Measurements from ENCODE around the gene PIK3R5. TPM values are rescaled to one million over a fixed set of nuclear protein-coding genes. Genes with fewer than 3 reads are reported as not detected.
"Not testable (repeated sequence)": the region's sequence is repeated elsewhere in the genome, so short reads cannot be mapped to it uniquely, and the experiment has no call there.

PIK3R5 gene
- total RNA-seq, 1 donor from 2014 or later: not detected

DNA sequence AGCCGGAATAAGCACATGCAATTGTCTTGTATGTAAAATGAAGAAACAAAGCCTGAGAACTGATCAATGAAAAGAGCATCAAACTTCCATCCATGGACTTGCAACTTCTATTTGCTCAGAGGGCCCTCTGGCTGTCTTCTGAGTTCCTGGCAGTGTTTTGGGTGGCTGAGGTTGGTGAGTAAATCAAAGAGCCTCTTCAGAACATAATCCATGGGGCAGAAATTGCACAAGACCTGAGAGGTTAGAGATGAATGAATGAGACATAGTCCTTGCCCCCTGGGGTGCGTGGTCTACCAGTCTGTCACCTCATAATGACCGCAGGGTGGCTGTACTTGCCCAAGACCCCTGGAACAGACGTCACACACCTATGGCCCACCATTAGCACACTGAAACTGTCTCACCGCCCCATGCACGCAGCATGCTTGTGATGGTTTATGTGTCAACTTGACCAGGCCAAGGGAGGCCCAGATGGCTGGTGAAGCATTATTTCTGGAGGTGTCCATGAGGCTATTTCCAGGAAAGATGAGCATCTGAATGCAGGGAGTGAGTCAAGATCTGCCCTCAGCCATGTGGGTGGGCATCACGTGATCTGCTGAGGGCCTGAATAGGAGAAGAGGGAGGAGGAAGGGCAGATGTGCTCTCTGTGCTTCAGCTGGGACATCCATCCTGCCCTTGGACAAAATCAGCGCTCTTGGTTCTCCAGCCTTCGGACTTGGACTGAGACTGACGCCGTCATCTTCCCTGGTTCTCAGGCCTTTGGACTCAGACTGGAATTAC is 106.3 kb downstream of the PIK3R5 start:
- no peak for DNase-seq (ENCODE audit: low read depth)

GRCh38 chr17:8857919-8858318 is 107.6 kb downstream of the PIK3R5 start:
- no peak for DNase-seq (ENCODE audit: low read depth)

GRCh38 chr17:8856869-8857575 is 108.5 kb downstream of the PIK3R5 start:
- no peak for DNase-seq (ENCODE audit: low read depth)

GRCh38 chr17:8856205-8856603 is 109.3 kb downstream of the PIK3R5 start:
- not testable (repeated sequence) for DNase-seq (ENCODE audit: low read depth)

DNA sequence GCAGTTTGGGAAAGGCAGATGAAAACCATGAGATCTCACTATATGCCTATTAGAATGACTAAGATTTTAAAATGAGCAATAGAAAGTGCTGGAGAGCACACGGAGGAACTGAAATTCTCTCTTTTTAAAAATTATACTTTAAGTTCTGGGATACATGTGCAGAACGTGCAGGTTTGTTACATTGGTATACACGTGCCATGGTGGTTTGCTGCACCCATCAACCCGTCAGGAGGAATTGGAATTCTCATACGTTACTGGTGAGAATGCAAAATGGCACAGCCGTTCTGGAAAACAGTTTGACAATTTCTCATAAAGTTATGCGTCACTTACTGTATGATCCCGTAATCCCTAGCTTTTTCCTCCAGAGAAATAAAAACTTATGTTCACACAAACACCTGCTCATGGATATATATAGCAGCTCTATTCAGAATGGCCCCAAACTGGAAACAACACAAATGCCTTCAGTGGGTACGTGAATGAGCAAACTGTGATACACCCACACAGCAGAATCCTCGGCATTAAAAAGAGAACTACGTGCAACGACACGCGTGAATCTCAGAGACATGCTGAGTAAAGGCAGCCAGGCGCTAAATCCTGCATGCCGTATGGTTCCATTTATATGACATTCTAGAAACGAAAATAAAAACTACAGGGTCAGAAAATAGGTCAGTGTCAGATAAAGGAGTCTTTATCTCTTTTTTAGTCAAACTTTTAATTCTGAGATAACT is 109.9 kb downstream of the PIK3R5 start:
- DNase-seq (ENCODE audit: low read depth): no peak

GRCh38 chr17:8851600-8851999 is 113.9 kb downstream of the PIK3R5 start:
- DNase-seq (ENCODE audit: low read depth): no peak

- DNase-seq (ENCODE audit: low read depth): no peak
These were observed 116.0 kb downstream of the PIK3R5 start for GRCh38 chr17:8849311-8850041.

- no peak for DNase-seq (ENCODE audit: low read depth)
These were observed 117.6 kb downstream of the PIK3R5 start for GRCh38 chr17:8847891-8848290.

GRCh38 chr17:8846768-8847211 is 118.7 kb downstream of the PIK3R5 start:
- no peak for DNase-seq (ENCODE audit: low read depth)

DNA sequence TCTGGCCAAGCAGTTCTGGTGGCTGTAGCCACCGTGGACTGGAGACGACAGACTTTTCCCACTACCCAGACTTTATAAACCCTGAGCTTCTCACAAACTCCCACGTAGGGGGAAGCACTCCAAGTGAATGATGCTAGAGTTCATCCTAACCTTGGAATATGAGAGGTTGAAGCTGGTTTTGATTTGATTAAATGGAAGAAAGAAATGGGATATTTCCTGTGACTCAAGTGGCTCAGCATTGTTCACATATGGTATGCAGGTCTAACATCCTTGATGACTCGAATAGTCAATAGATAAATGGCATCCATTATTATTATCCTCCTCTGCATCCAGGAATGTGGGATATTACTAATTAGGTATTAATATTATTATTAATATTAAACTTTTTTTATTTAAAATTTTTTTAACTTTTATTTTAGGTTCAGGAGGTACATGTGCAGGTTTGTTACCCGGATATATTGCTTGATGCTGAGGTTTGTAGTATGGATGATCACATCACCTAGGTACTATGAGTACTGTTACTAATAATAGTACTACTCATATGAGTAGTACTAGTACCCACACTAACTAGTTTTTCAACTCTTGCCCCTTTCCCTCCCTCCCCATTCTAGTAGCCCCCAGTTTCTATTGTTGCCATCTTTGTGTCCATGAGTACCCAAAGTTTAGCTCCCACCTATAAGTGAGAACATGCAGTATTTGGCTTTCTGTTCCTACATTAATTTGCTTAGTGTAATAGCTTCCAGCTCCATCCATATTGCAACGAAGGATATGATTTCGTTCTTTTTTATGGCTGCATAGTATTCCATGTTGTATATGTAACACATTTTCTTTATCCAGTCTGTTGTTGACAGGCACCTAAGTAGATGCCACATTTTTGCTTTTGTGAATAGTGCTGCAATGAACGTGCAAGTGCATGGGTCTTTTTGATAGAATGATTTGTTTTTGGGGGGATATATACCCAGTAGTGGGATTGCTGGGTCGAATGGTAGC is 121.0 kb downstream of the PIK3R5 start:
- no peak for DNase-seq (ENCODE audit: low read depth)

GRCh38 chr17:8843344-8843743 is 122.2 kb downstream of the PIK3R5 start:
- no peak for DNase-seq (ENCODE audit: low read depth)

DNA sequence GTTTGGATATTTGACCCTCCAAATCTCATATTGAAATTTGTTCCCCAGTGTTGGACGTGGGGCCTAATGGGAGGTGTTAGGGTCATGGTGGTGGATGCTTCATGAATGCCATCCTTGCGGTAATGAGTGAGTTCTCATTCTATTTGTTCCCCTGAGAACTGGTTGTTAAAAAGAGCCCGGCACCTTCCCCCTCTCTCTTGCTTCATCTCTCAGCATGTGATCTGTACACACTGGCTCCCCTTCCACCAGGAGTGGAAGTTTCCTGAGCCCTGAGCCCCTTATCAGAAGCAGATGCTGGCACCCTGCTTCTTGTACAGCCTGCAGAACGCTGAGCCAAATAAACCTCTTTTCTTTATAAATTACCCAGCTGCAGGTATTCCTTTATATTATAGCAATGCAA is 123.7 kb downstream of the PIK3R5 start:
- DNase-seq (ENCODE audit: low read depth): no peak

- DNase-seq (ENCODE audit: low read depth): no peak
These were observed 126.0 kb downstream of the PIK3R5 start for GRCh38 chr17:8839410-8839935.

GRCh38 chr17:8838551-8839095 is 126.9 kb downstream of the PIK3R5 start:
- DNase-seq (ENCODE audit: low read depth): no peak

DNA sequence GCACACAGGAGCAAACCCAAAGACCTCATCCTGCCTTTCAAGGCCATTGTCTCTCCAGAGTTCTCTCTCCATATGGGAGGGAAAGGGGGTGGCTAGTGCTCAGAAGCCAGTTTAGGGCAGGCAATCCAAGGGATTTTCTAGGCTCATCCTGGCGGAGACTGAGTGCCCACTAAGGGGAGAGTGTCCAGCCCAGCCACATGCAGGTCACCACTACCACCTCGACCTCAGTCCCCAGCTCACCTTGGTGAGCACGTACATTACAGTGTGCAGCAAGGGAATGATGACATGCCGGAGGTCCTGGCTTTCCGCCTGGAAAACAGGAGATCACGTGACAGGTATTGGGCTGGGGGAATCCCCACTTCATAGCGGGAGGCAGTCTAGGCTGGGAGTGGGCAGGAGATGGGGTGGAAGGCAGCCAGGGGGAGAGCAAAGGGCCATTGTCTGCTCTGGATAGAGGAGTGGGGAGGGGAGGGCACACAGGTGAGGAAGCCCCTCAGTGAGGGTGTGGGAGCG is 127.9 kb downstream of the PIK3R5 start:
- no peak for DNase-seq (ENCODE audit: low read depth)

DNA sequence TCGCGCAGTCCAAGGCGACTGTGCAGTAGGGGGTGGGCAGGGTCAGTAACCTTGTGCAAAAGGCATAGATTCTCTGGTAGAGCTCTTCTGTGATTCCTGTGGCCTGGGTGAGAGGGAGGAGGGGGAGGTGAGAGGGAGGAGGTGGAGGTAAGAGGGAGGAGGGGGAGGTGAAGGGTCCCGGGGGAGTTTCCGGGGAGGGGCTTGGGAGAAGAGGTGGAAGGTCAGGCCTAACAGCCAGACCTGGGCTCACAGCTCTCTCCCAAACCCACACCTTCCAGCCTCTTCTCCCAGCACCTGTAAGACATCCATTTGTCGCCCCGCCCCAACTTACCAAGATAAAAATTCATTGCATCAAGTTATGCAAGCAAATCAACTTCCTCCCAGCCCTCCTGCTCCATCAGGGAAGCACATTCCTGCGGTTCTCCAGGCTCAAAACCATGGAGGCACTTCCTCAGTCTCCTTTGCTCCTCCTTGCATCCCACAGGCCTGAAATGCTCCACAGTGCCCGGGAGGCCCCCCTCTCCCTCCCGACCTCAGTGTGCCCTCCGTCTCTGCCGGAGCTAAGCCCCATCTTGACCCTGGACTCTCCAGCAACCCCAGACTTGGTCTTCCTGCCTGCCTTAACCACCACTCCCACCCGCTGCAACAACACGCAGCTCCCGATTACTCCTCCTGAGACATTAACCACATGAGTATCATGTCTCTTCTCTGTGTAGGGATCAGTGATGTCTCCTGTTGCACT is 128.5 kb downstream of the PIK3R5 start:
- DNase-seq (ENCODE audit: low read depth): no peak

- no peak for DNase-seq (ENCODE audit: low read depth)
These were observed 129.7 kb downstream of the PIK3R5 start for GRCh38 chr17:8835631-8836364.

GRCh38 chr17:8835106-8835505 is 130.4 kb downstream of the PIK3R5 start:
- DNase-seq (ENCODE audit: low read depth): no peak

Measured in renal cortical epithelial cell (primary cell).